ENCODE measurements around the gene SHISA4.

The SHISA4 gene

DNA sequence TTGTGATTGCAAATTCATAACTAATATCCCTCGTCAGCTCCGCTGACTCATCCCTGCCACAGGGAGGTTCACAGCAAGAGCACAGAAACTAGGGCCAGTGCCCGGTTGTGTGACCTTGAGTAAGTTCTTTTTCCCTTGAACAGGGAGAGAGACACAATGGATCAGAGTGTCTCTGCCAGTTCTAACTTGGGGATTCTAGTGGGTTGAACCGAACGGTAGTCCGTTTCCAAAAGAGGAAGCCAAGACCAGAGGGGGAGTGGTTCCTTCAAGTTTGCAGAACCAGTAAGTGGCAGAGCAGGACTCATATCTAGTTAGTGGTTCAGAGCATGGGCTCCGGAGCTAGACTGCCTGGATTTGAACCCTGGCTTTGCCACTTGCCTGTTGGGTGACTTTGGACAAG, 4.9 kb upstream of the SHISA4 start:
- no peaks in the 10 kb centered on the region for H4K20me1 ChIP-seq (ENCODE audit: insufficient read depth, low read length)
- H3K9me2 ChIP-seq (replicated peaks; ENCODE audit: insufficient read depth, low read length) = no peaks in the 10 kb centered on the region
- H3K27ac ChIP-seq (ENCODE audit: low read length) = no peak overlapping the region
- H3K79me2 ChIP-seq (ENCODE audit: low read length) = no peaks in the 10 kb centered on the region
- H3K9ac ChIP-seq (ENCODE audit: low read length) = no peak overlapping the region
- peaks cover 14% of the 10 kb centered on the region; the same call in 1 of the 2 replicates for H3F3A ChIP-seq (ENCODE audit: insufficient read depth, low read length)
- no peak for TF ChIP-seq EZH2 (optimal IDR thresholded peaks at IDR 0.05; ENCODE audit: low read depth, low read length)
- TF ChIP-seq, protein P1, sequence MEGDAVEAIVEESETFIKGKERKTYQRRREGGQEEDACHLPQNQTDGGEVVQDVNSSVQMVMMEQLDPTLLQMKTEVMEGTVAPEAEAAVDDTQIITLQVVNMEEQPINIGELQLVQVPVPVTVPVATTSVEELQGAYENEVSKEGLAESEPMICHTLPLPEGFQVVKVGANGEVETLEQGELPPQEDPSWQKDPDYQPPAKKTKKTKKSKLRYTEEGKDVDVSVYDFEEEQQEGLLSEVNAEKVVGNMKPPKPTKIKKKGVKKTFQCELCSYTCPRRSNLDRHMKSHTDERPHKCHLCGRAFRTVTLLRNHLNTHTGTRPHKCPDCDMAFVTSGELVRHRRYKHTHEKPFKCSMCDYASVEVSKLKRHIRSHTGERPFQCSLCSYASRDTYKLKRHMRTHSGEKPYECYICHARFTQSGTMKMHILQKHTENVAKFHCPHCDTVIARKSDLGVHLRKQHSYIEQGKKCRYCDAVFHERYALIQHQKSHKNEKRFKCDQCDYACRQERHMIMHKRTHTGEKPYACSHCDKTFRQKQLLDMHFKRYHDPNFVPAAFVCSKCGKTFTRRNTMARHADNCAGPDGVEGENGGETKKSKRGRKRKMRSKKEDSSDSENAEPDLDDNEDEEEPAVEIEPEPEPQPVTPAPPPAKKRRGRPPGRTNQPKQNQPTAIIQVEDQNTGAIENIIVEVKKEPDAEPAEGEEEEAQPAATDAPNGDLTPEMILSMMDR (IDR thresholded peaks at IDR 0.05; ENCODE audit: low read length) = no peak
- TF ChIP-seq EZH2phosphoT487 (IDR thresholded peaks at IDR 0.05; ENCODE audit: low read length) = no peak
- peaks cover 16% of the 10 kb centered on the region; the same call in 1 of the 2 replicates for H3K27me3 ChIP-seq (replicated peaks; ENCODE audit: insufficient read depth, low read length)
- no peak for DNase-seq
- no peaks in the 10 kb centered on the region for H3K9me3 ChIP-seq (replicated peaks; ENCODE audit: insufficient read depth, low read length)
- peaks cover 30% of the 10 kb centered on the region for H3K4me1 ChIP-seq (ENCODE audit: low read length)
- H2AFZ ChIP-seq (ENCODE audit: low read length) = no peak overlapping the region
- H3K4me2 ChIP-seq (ENCODE audit: low read depth, low read length) = no peak overlapping the region
- no peak overlapping the region for H3K4me3 ChIP-seq (ENCODE audit: low read length)
- H3K36me3 ChIP-seq (replicated peaks; ENCODE audit: insufficient read depth, low read length) = no peaks in the 10 kb centered on the region

DNA sequence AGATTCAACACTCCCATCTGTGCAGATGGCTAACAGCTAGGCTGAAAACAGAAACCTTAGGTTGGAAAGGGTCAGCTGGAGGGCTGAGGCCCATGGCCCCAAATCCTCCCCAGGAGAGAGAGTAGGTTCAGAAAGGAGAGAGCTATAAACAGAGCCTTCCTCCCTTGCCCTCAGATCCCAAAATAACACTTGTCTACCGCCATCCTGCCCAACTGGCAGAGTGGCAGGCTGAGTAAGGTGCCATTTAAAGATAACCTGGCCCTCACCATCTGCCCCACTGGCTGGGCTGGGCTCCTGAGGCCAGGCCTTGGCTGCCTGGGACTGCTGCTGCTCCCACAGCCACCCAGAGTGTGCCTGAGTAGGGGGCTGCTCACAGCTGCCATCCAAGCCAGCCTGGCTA, 4.3 kb upstream of the SHISA4 start:
- H3K4me2 ChIP-seq (ENCODE audit: low read depth, low read length) = no peak overlapping the region
- no peak overlapping the region for H3K27ac ChIP-seq (ENCODE audit: low read length)

DNA sequence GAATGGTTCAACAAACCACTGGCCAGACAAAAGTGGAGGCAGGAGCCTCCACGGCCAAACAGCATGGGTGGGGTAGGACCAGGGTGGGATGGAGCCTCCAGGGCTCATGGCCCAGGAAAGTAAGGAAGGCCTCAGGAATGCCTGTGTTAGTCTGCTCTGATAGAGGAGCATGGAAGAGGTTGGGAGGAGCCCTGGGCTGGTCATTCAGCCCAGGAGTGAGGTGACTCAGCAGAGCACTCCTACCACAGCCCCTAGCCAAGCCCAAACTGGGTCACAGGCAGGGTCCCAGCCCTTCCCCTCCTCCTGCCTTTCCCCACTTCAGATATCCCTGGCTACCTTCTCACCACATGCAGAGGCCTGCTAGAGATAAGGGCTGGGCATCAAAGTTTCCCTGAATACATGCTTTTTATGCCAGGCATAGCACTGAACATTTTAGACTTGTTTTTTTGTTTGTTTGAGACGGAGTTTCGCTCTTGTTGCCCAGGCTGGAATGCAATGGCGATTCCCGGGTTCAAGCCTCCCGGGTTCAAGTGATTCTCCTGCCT, 3.1 kb upstream of the SHISA4 start:
- H3K4me3 ChIP-seq (ENCODE audit: low read length) = no peak overlapping the region
- H3K9me2 ChIP-seq (replicated peaks; ENCODE audit: insufficient read depth, low read length) = no peaks in the 10 kb centered on the region
- H3K9ac ChIP-seq (ENCODE audit: low read length) = no peak overlapping the region
- no peaks in the 10 kb centered on the region for H3K36me3 ChIP-seq (replicated peaks; ENCODE audit: insufficient read depth, low read length)
- peaks cover 16% of the 10 kb centered on the region; the same call in 1 of the 2 replicates for H3K27me3 ChIP-seq (replicated peaks; ENCODE audit: insufficient read depth, low read length)
- H3K79me2 ChIP-seq (ENCODE audit: low read length) = no peaks in the 10 kb centered on the region
- TF ChIP-seq, protein P1 (IDR thresholded peaks at IDR 0.05; ENCODE audit: low read length) = no peak
- TF ChIP-seq EZH2phosphoT487 (IDR thresholded peaks at IDR 0.05; ENCODE audit: low read length) = no peak
- TF ChIP-seq EZH2 (optimal IDR thresholded peaks at IDR 0.05; ENCODE audit: low read depth, low read length) = no peak
- no peaks in the 10 kb centered on the region for H4K20me1 ChIP-seq (ENCODE audit: insufficient read depth, low read length)
- no peak overlapping the region for H2AFZ ChIP-seq (ENCODE audit: low read length)
- peaks cover 14% of the 10 kb centered on the region; the same call in 1 of the 2 replicates for H3F3A ChIP-seq (ENCODE audit: insufficient read depth, low read length)
- no peaks in the 10 kb centered on the region for H3K9me3 ChIP-seq (replicated peaks; ENCODE audit: insufficient read depth, low read length)
- H3K4me2 ChIP-seq (ENCODE audit: low read depth, low read length) = no peak overlapping the region
- peaks cover 30% of the 10 kb centered on the region for H3K4me1 ChIP-seq (ENCODE audit: low read length)
- no peak overlapping the region for H3K27ac ChIP-seq (ENCODE audit: low read length)
- no peak for DNase-seq

More for the DNA sequence above, 4.3 kb upstream of the SHISA4 start:
- Histone ChIP-seq H3K4me3 (ENCODE audit: low read length) (no peak overlapping the region), H2AFZ (ENCODE audit: low read length) (no peak overlapping the region), H3K9me2 (replicated peaks; ENCODE audit: insufficient read depth, low read length) (no peaks in the 10 kb centered on the region), H3K36me3 (replicated peaks; ENCODE audit: insufficient read depth, low read length) (no peaks in the 10 kb centered on the region), H3K4me1 (ENCODE audit: low read length) (peaks cover 30% of the 10 kb centered on the region), H3K79me2 (ENCODE audit: low read length) (no peaks in the 10 kb centered on the region), H4K20me1 (ENCODE audit: insufficient read depth, low read length) (no peaks in the 10 kb centered on the region), H3K27me3 (replicated peaks; ENCODE audit: insufficient read depth, low read length) (peaks cover 16% of the 10 kb centered on the region; the same call in 1 of the 2 replicates), H3K9me3 (replicated peaks; ENCODE audit: insufficient read depth, low read length) (no peaks in the 10 kb centered on the region), H3F3A (ENCODE audit: insufficient read depth, low read length) (peaks cover 14% of the 10 kb centered on the region; the same call in 1 of the 2 replicates), H3K9ac (ENCODE audit: low read length) (no peak overlapping the region)
- DNase-seq = no peak
- TF ChIP-seq EZH2 (optimal IDR thresholded peaks at IDR 0.05; ENCODE audit: low read depth, low read length) (no peak), EZH2phosphoT487 (IDR thresholded peaks at IDR 0.05; ENCODE audit: low read length) (no peak)

All from MM.1S (cell line).